Lung (tissue), 12 donors: ENCODE results near the gene RHOG. TPM values are rescaled to one million over a fixed set of nuclear protein-coding genes. Genes with fewer than 3 reads are reported as not detected.

ENCODE experiments used
- ATAC-seq: fragments of 200-7000 bp; cut with Tn5 transposase; one replicate; pipeline ENCODE4 v1.9.1; 2020; ENCODE audit warnings: moderate number of reproducible peaks; ENCODE audit not compliant: insufficient read depth, low FRiP score
- DNase-seq, 3 donors: peaks; one replicate each; pipeline ENCODE4 v3.0.0-alpha.2; 2013 to 2017
- H3K27ac ChIP-seq, 2 donors: one replicate each; pipeline ENCODE4 v1.5.1; 2013; ENCODE audit warnings: mild to moderate bottlenecking in 2 of 2, moderate library complexity in 2 of 2, control low read depth in 1 of 2, inconsistent platforms in 1 of 2, low read depth in 1 of 2, low read length in 1 of 2
- H3K27me3 ChIP-seq, 3 donors: one replicate each; pipeline ENCODE4 v1.5.1; 2013; ENCODE audit warnings: low read length in 2 of 3; ENCODE audit not compliant: control insufficient read depth in 3 of 3, insufficient read depth in 3 of 3
- H3K36me3 ChIP-seq, 4 donors: one replicate each; pipeline ENCODE4 v1.5.1; 2013; ENCODE audit warnings: low read length in 4 of 4, mild to moderate bottlenecking in 1 of 4, moderate library complexity in 1 of 4; ENCODE audit not compliant: control insufficient read depth in 4 of 4, insufficient read depth in 4 of 4
- H3K4me1 ChIP-seq, 5 donors: one replicate each; pipeline ENCODE4 v1.5.1; 2013; ENCODE audit warnings: low read length in 5 of 5, mild to moderate bottlenecking in 2 of 5, moderate library complexity in 1 of 5; ENCODE audit not compliant: control insufficient read depth in 5 of 5, insufficient read depth in 5 of 5
- H3K4me3 ChIP-seq: one replicate; pipeline ENCODE4 v1.5.1; 2013; ENCODE audit warnings: mild to moderate bottlenecking, control low read depth, moderate library complexity
- H3K9ac ChIP-seq, 2 donors: one replicate each; pipeline ENCODE4 v1.5.1; 2013; ENCODE audit warnings: low read length in 2 of 2, control low read depth in 1 of 2; ENCODE audit not compliant: insufficient read depth in 1 of 2
- H3K9me3 ChIP-seq, 4 donors: one replicate each; pipeline ENCODE4 v1.5.1; 2013; ENCODE audit warnings: low read length in 3 of 4, mild to moderate bottlenecking in 1 of 4, moderate library complexity in 1 of 4; ENCODE audit not compliant: control insufficient read depth in 4 of 4, insufficient read depth in 3 of 4
- CTCF ChIP-seq: IDR thresholded peaks from 2 replicates; pipeline ENCODE4 v1.5.1; 2012; ENCODE audit warnings: mild to moderate bottlenecking; ENCODE audit errors: control extremely low read depth, extremely low read depth
- whole genome bisulfite sequencing, 2 donors: extraction: QIAGEN DNeasy Blood & Tissue Kit; methylation state at CpG; one replicate each; pipeline ENCODE4 v1.1.7; 2013; 5-methylcytosine and 5-hydroxymethylcytosine counted together
- polyA plus RNA-seq, 2 donors: library from polyadenylated mRNA; stranded (reverse); fragments of 200-250 nt; gene quantifications; one replicate each; pipeline ENCODE4 v1.2.1, GENCODE V29; 2013
- total RNA-seq, 2 donors: library from RNA; depleted of rRNA in 1 of 2; stranded (reverse); fragments of >200 nt in 1 of 2; gene quantifications; one replicate each; pipeline ENCODE4 v1.2.1, GENCODE V29; 2014 to 2021
- donor health status: control.
- donor health status: control.
- donor health status: Bipolar disorder and iron deficiency.
- donor health status: healthy.
- donor health status: DM: yes; HTN: yes; CAD: no.

RHOG gene
- total and polyA plus RNA-seq, 4 donors, result 15.4 to 287 (median 82.6) TPM

- H3K9ac ChIP-seq, result no peak overlapping the region
- no peak for TF ChIP-seq CTCF
- peaks cover 0 to 13% (median 8%) of the 10 kb centered on the region in 5 donors for H3K4me1 ChIP-seq
- no peaks in the 10 kb centered on the region for H3K27me3 ChIP-seq
- peak overlapping the region in 1 of 2 donors; percentile 63 for H3K27ac ChIP-seq
- no peaks in the 10 kb centered on the region for H3K9me3 ChIP-seq
- no peak overlapping the region for H3K4me3 ChIP-seq
- no peaks in the 10 kb centered on the region for H3K36me3 ChIP-seq
- ATAC-seq, result no peak
- WGBS, 2 donors, result 78 to 86% methylated on average over 2 of the region's 2 CpGs
- DNase-seq, result no peak
Observed at GRCh38 chr11:3879967-3880542, 39.3 kb upstream of the RHOG start.

- peaks cover 0 to 13% (median 8%) of the 10 kb centered on the region in 5 donors for H3K4me1 ChIP-seq
- no peak for DNase-seq
- no peak overlapping the region for H3K9ac ChIP-seq
- no peak overlapping the region for H3K4me3 ChIP-seq
- no peak overlapping the region for H3K27ac ChIP-seq
- no peak for TF ChIP-seq CTCF
- WGBS, 2 donors, result 38 to 45% methylated on average over 4 of the region's 4 CpGs
- H3K27me3 ChIP-seq, result no peaks in the 10 kb centered on the region
- no peaks in the 10 kb centered on the region for H3K36me3 ChIP-seq
- H3K9me3 ChIP-seq, result no peaks in the 10 kb centered on the region
- no peak for ATAC-seq
Observed at GRCh38 chr11:3879216-3879966, 38.6 kb upstream of the RHOG start.

GRCh38 chr11:3878258-3878584 lies 37.5 kb upstream of the RHOG start:
- Histone ChIP-seq H3K4me1 (peaks cover 3 to 13% (median 8%) of the 10 kb centered on the region in 5 donors), H3K4me3 (no peak overlapping the region), H3K36me3 (no peaks in the 10 kb centered on the region), H3K27ac (no peak overlapping the region), H3K9ac (peak overlapping the region in 1 of 2 donors; percentile 16), H3K9me3 (no peaks in the 10 kb centered on the region), H3K27me3 (no peaks in the 10 kb centered on the region)
- no peak for TF ChIP-seq CTCF
- DNase-seq, result no peak
- ATAC-seq, result no peak
